GM23338 (cell line): ENCODE data around the gene AUH. TPM values are rescaled to one million over a fixed set of nuclear protein-coding genes. Genes with fewer than 3 reads are reported as not detected.
A peak's percentile ranks its signal among the peaks of the same experiment; 100 is the strongest.

Experiments
- ATAC-seq: fragments of 200-7000 bp; cut with Tn5 transposase; 3 replicates; pipeline ENCODE4 v1.9.1; 2020
- DNase-seq: peaks from one replicate; pipeline ENCODE4 v3.0.0-alpha.2; 2015; ENCODE audit warnings: low spot score
- H2AFZ ChIP-seq: fragments of 200-600 bp; sonication (generic); 2 replicates; pipeline ENCODE4 v1.8.0; 2016; ENCODE audit warnings: antibody characterized with exemption, mild to moderate bottlenecking, moderate library complexity
- H3F3A ChIP-seq: fragments of 200-600 bp; sonication (generic); replicated peaks from 2 replicates; pipeline ENCODE4 v1.8.0; 2017; ENCODE audit warnings: antibody characterized with exemption, mixed run types, low read depth
- H3K27ac ChIP-seq: fragments of 200-600 bp; sonication (generic); 2 replicates; pipeline ENCODE4 v1.6.1; 2016; ENCODE audit warnings: low read depth
- H3K27me3 ChIP-seq: fragments of 200-600 bp; sonication (generic); 2 replicates; pipeline ENCODE4 v1.8.0; 2016; ENCODE audit warnings: mild to moderate bottlenecking, mixed run types, moderate library complexity; ENCODE audit not compliant: insufficient read depth
- H3K36me3 ChIP-seq: fragments of 200-600 bp; sonication (generic); 2 replicates; pipeline ENCODE4 v1.8.0; 2016; ENCODE audit warnings: mild to moderate bottlenecking; ENCODE audit not compliant: insufficient read depth
- H3K4me1 ChIP-seq: fragments of 200-600 bp; sonication (generic); 2 replicates; pipeline ENCODE4 v1.8.0; 2016; ENCODE audit warnings: mild to moderate bottlenecking, moderate library complexity; ENCODE audit not compliant: insufficient read depth
- H3K4me2 ChIP-seq: fragments of 200-600 bp; sonication (generic); 2 replicates; pipeline ENCODE4 v1.7.1; 2017; ENCODE audit warnings: mixed run types
- H3K4me3 ChIP-seq: fragments of 200-600 bp; sonication (generic); 2 replicates; pipeline ENCODE4 v1.6.1; 2016; ENCODE audit warnings: mixed run types
- H3K79me2 ChIP-seq: fragments of 200-600 bp; sonication (generic); replicated peaks from 2 replicates; pipeline ENCODE4 v1.8.0; 2017; ENCODE audit warnings: mild to moderate bottlenecking; ENCODE audit not compliant: insufficient read depth
- H3K9me2 ChIP-seq: fragments of 200-600 bp; sonication (generic); 2 replicates; pipeline ENCODE4 v1.8.0; 2017; ENCODE audit not compliant: insufficient read depth
- H4K20me1 ChIP-seq: fragments of 200-600 bp; sonication (generic); replicated peaks from 2 replicates; pipeline ENCODE4 v1.8.0; 2017; ENCODE audit warnings: mild to moderate bottlenecking; ENCODE audit not compliant: insufficient read depth
- H3K27ac Mint-ChIP-seq: 2 replicates; pipeline ENCODE4 v1.8.0; 2020; ENCODE audit warnings: inconsistent platforms, mild to moderate bottlenecking, moderate library complexity, mixed read lengths
- H3K27me3 Mint-ChIP-seq: 3 replicates; pipeline ENCODE4 v1.8.0; 2022; ENCODE audit warnings: low read depth, mild to moderate bottlenecking, moderate library complexity, mixed read lengths, inconsistent platforms; ENCODE audit not compliant: insufficient read depth, poor library complexity
- H3K36me3 Mint-ChIP-seq: 3 replicates; pipeline ENCODE4 v1.8.0; 2021; ENCODE audit warnings: low read depth, mild to moderate bottlenecking, inconsistent platforms, moderate library complexity, mixed read lengths
- H3K4me1 Mint-ChIP-seq: 3 replicates; pipeline ENCODE4 v1.8.0; 2020; ENCODE audit warnings: mild to moderate bottlenecking, inconsistent platforms, mixed read lengths
- H3K4me3 Mint-ChIP-seq: 3 replicates; pipeline ENCODE4 v1.8.0; 2021; ENCODE audit warnings: moderate library complexity, mild to moderate bottlenecking, inconsistent platforms, mixed read lengths
- H3K9me3 Mint-ChIP-seq: 3 replicates; pipeline ENCODE4 v1.8.0; 2020; ENCODE audit warnings: moderate library complexity, mild to moderate bottlenecking, inconsistent platforms, mixed read lengths
- CREB1 ChIP-seq: fragments of 250-450 bp; sonication (Bioruptor Pico); IDR thresholded peaks from 2 replicates; pipeline ENCODE4 v1.5.0; 2020; ENCODE audit warnings: low read depth, mild to moderate bottlenecking, moderate library complexity
- ETS1 ChIP-seq: IDR thresholded peaks from 2 replicates; pipeline ENCODE4 v1.6.1; 2016; ENCODE audit warnings: antibody characterized with exemption
- EZH2 ChIP-seq: fragments of 200-600 bp; sonication (generic); IDR thresholded peaks from one replicate; pipeline ENCODE4 v1.8.0; 2017; ENCODE audit warnings: antibody characterized with exemption, mild to moderate bottlenecking, low read depth; ENCODE audit not compliant: unreplicated experiment
- EZH2phosphoT487 ChIP-seq: fragments of 200-600 bp; sonication (generic); IDR thresholded peaks from one replicate; pipeline ENCODE4 v1.8.1; 2018; ENCODE audit warnings: antibody characterized with exemption; ENCODE audit not compliant: unreplicated experiment
- JUNB ChIP-seq: IDR thresholded peaks from one replicate; pipeline ENCODE4 v1.6.1; 2016; ENCODE audit warnings: antibody characterized with exemption; ENCODE audit not compliant: unreplicated experiment
- NANOG ChIP-seq: IDR thresholded peaks from 2 replicates; pipeline ENCODE4 v1.6.1; 2016; ENCODE audit warnings: antibody characterized with exemption, borderline replicate concordance
- POLR2AphosphoS5 ChIP-seq: IDR thresholded peaks from 2 replicates; pipeline ENCODE4 v1.6.1; 2016; ENCODE audit warnings: antibody characterized with exemption, low read depth
- REST ChIP-seq: IDR thresholded peaks from one replicate; pipeline ENCODE4 v1.6.1; 2018; ENCODE audit warnings: antibody characterized with exemption; ENCODE audit not compliant: unreplicated experiment
- STAT1 ChIP-seq: IDR thresholded peaks from one replicate; pipeline ENCODE4 v1.6.1; 2016; ENCODE audit warnings: antibody characterized with exemption; ENCODE audit not compliant: unreplicated experiment
- ZNF331 ChIP-seq: fragments of 250-450 bp; sonication (Bioruptor Pico); IDR thresholded peaks from 2 replicates; pipeline ENCODE4 v1.5.0; 2020; ENCODE audit warnings: low read depth, mild to moderate bottlenecking, moderate library complexity
- ZNF462 ChIP-seq: fragments of 250-450 bp; sonication (Bioruptor Pico); IDR thresholded peaks from 2 replicates; pipeline ENCODE4 v1.5.0; 2020; ENCODE audit warnings: mild to moderate bottlenecking, moderate library complexity
- polyA plus RNA-seq: library from polyadenylated mRNA; unstranded; fragments of >200 nt; fragmentation: Nextera tagmentation; extraction: Ambion mirVana; gene quantifications from 2 replicates; pipeline ENCODE4 v1.2.1, GENCODE V29; 2016
- total RNA-seq: library from RNA; depleted of rRNA; stranded (reverse); fragments of >200 nt; shearing (Covaris generic); gene quantifications from 2 replicates; pipeline ENCODE4 v1.2.3, GENCODE V29; 2014

Gene AUH
- total and polyA plus RNA-seq, 2 experiments from 2014 or later, result 28.8 to 34.2 TPM

DNA sequence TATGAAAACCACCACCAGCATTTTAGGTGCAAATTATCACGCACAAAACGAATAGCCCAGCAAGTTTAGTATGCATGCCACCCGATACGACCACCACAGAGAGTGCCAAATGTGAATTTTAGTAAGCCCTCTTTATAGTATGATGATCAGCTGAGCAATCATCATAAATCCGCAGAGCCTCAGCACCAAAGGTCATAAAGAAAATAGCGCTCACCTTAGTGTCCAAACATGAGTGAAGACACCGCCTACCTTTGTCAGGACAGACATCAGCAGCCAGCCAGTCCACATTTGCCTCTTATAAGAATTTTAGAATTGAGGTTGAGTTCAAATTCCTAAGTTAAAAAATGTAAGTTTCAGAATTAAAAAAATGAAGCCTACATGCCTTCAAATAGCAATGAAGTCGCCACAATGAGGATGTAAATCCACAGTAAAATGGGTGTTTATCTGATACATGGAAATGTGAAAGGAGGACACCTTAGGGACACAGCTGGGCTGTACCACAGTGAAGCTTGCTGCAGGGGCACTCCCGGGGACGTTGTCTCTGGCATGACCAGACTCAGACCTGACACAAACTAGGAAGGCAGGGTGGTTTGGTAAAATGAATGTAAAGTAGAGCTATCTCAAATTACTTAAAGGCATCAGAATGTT is 149.0 kb downstream of the AUH start:
- TF ChIP-seq POLR2AphosphoS5 (no peak), ZNF331 (CRISPR knock-in tag) (no peak), CREB1 (CRISPR knock-in tag) (no peak), ETS1 (no peak), EZH2phosphoT487 (no peak), EZH2 (no peak), JUNB (no peak), REST (no peak), STAT1 (no peak), NANOG (no peak), ZNF462 (no peak)
- H3K27ac Mint-ChIP-seq, result peak overlapping the region; percentile 50; the same call in 1 of the 2 replicates
- ATAC-seq (no peak; the same call in 2 of the 3 replicates), DNase-seq (no peak)
- Histone ChIP-seq H3K4me2 (no peak overlapping the region), H2AFZ (no peak overlapping the region), H3K4me1 (peaks cover 12% of the 10 kb centered on the region), H3K9me2 (no peaks in the 10 kb centered on the region), H3K27me3 (no peaks in the 10 kb centered on the region), H3K4me3 (no peak overlapping the region), H3K79me2 (no peaks in the 10 kb centered on the region), H3F3A (no peaks in the 10 kb centered on the region), H3K36me3 (no peaks in the 10 kb centered on the region), H3K27ac (no peak overlapping the region), H4K20me1 (no peaks in the 10 kb centered on the region)
- no peaks in the 10 kb centered on the region for H3K9me3 Mint-ChIP-seq
- peaks cover 11% of the 10 kb centered on the region for H3K27me3 Mint-ChIP-seq
- H3K36me3 Mint-ChIP-seq, result no peaks in the 10 kb centered on the region; the same call in 1 of the 3 replicates
- H3K4me3 Mint-ChIP-seq, result no peak overlapping the region
- H3K4me1 Mint-ChIP-seq, result peaks cover 30% of the 10 kb centered on the region
